Nephron progenitor cell (in vitro differentiated cells): ENCODE data around the gene PIGC.

Source experiments
- DNase-seq: peaks from one replicate; pipeline ENCODE4 v3.0.0; 2021
- H3K27ac Mint-ChIP-seq: 2 replicates; pipeline ENCODE4 v1.8.0; 2021; ENCODE audit warnings: mild to moderate bottlenecking, moderate library complexity, mixed read lengths
- H3K27me3 Mint-ChIP-seq: 2 replicates; pipeline ENCODE4 v1.8.0; 2021; ENCODE audit warnings: mild to moderate bottlenecking, low read depth, mixed read lengths; ENCODE audit not compliant: poor library complexity
- H3K36me3 Mint-ChIP-seq: 2 replicates; pipeline ENCODE4 v1.8.0; 2021; ENCODE audit warnings: low read depth, mixed read lengths
- H3K4me1 Mint-ChIP-seq: 2 replicates; pipeline ENCODE4 v1.8.0; 2021; ENCODE audit warnings: mixed read lengths
- H3K4me3 Mint-ChIP-seq: 2 replicates; pipeline ENCODE4 v1.8.0; 2021; ENCODE audit warnings: mild to moderate bottlenecking, moderate library complexity, mixed read lengths
- H3K9me3 Mint-ChIP-seq: 2 replicates; pipeline ENCODE4 v1.8.0; 2021; ENCODE audit warnings: mild to moderate bottlenecking, moderate library complexity, mixed read lengths
- TF ChIP-seq, protein P1 (sequence below): fragments of 200-600 bp; sonication (generic); IDR thresholded peaks from 2 replicates; pipeline ENCODE4 v1.5.0; 2021; ENCODE audit warnings: antibody characterized with exemption

The PIGC gene

DNA sequence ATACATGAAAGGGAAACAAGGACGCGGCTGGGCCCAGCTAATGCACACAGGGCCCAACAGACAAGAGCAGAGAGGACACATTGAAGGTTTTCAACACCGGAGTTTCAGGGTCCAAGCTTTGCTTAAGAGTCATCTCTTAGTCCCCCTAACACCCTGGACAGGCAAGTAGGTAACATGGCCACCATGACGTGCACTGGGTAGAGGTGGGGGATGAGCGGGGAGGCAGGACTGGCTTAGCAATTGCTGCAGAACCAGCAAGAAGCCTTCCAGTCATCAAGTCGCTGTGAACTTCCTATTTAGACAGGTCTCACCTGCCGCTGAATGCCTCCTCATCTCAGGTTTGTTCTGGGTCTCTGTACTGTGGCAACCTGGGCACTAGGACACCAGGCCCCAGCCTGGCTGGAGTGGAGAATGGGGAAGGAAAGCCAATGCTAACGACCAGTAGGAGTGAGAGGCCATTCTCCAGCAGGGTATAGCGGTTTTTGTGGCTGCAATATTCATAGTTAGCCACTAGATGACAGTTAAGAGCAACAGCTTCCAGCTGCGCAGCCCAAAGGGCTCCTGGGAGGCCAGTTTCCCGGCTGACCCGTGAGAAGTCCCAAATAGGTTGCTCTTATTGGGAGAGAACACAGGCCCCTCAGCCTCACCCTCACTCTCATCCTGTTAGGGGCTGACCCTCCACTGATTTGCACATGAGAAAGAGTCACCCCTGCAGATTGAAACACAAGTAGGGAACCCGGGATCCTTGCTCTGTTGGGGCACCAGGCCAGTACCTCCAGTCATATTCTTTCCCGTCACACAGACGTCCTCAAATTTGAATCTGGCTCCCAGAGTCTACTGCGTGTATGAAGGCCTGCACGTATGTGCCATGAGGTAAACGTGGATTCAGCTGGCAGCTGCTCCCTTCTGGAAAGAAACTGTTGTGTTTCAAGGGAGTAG is 6.0 kb upstream of the PIGC start:
- H3K4me1 Mint-ChIP-seq, result peaks cover 38% of the 10 kb centered on the region
- TF ChIP-seq, protein P1, sequence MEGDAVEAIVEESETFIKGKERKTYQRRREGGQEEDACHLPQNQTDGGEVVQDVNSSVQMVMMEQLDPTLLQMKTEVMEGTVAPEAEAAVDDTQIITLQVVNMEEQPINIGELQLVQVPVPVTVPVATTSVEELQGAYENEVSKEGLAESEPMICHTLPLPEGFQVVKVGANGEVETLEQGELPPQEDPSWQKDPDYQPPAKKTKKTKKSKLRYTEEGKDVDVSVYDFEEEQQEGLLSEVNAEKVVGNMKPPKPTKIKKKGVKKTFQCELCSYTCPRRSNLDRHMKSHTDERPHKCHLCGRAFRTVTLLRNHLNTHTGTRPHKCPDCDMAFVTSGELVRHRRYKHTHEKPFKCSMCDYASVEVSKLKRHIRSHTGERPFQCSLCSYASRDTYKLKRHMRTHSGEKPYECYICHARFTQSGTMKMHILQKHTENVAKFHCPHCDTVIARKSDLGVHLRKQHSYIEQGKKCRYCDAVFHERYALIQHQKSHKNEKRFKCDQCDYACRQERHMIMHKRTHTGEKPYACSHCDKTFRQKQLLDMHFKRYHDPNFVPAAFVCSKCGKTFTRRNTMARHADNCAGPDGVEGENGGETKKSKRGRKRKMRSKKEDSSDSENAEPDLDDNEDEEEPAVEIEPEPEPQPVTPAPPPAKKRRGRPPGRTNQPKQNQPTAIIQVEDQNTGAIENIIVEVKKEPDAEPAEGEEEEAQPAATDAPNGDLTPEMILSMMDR, result peak; percentile 85

DNA sequence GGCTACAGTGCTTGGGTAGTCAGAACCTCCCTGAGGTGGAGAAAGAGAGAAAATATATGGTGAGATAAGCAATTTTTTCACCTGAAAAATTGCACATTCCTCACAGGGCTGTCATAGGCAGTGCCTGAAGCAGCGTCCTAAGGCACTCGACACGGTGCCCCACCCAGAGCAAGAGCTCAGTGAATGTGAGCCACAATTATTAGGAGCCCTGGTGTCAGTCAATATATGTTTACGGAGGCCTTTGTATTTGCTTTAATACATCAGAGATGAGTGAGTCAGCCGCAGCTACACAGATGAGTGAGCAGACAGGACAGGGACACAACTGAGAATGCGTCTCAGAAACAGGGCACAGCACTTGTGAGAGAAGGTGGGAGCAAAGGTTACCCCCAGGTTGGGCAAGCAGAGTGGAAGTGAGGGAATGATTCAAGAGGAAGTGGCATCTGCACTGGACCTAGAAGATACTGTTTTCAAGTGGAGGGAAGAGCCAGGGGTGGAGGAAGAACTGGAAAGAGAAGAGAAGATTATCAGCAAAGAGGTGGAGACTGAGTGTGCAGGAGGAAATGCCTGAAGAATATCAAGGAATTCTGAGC is 5.2 kb upstream of the PIGC start:
- H3K27ac Mint-ChIP-seq, result no peak overlapping the region
- peaks cover 8% of the 10 kb centered on the region for H3K27me3 Mint-ChIP-seq
- H3K4me1 Mint-ChIP-seq, result peaks cover 43% of the 10 kb centered on the region

More for the DNA sequence above, 6.0 kb upstream of the PIGC start:
- peak; percentile 56 for DNase-seq
- Mint-ChIP-seq H3K27ac (no peak overlapping the region), H3K27me3 (peaks cover 8% of the 10 kb centered on the region), H3K9me3 (no peaks in the 10 kb centered on the region), H3K36me3 (no peaks in the 10 kb centered on the region), H3K4me3 (no peak overlapping the region)

DNA sequence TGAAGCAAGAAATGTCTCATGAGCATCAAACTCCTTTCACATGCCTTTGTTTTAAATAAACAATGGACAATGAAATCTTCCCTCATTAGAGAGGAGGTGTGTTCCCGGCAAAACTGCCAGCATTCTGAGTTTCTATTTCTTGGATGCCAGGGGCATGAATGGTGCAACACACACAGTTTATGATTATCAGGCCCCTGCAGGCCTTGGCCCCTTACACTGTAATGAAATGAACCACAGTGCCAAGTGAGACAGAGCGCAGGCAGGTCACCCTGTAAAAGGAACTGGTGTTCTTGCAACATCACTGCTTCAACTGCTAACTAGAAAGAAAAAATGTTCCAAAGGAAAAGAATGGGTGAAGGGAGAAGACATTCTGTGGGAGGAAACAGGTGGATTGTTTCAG is 3.8 kb upstream of the PIGC start:
- Mint-ChIP-seq H3K9me3 (no peaks in the 10 kb centered on the region), H3K27me3 (peaks cover 8% of the 10 kb centered on the region), H3K4me3 (no peak overlapping the region), H3K27ac (no peak overlapping the region), H3K4me1 (peaks cover 48% of the 10 kb centered on the region), H3K36me3 (peaks cover under 1% of the 10 kb centered on the region)
- TF ChIP-seq, protein P1, result no peak
- no peak for DNase-seq

More for the DNA sequence above, 5.2 kb upstream of the PIGC start:
- DNase-seq, result no peak
- H3K9me3 Mint-ChIP-seq, result no peaks in the 10 kb centered on the region
- TF ChIP-seq, protein P1, result no peak
- H3K36me3 Mint-ChIP-seq, result no peaks in the 10 kb centered on the region
- H3K4me3 Mint-ChIP-seq, result no peak overlapping the region

DNA sequence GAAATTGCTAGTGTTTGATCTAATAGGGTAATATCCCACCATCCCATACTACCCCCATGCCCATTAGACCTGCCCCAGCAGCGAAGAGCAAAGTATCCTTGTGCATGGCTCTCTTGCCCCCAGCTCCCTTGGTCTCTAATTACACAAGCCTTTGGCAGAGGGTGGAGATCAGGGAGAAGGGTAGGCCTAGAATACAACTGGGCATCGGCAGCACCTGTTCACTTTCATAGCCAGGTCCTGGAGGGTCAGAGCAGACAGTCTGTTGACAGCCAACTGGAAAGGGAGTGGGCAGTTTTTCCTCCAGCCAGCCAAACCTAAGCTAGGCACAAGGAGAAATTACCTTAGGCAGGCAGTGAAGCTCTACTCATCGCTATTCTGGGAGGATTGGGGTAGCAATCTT is 2.7 kb upstream of the PIGC start:
- TF ChIP-seq, protein P1, result no peak
- no peaks in the 10 kb centered on the region for H3K9me3 Mint-ChIP-seq
- H3K4me1 Mint-ChIP-seq, result peaks cover 52% of the 10 kb centered on the region
- no peak for DNase-seq
- peaks cover 11% of the 10 kb centered on the region for H3K36me3 Mint-ChIP-seq
- no peak overlapping the region for H3K4me3 Mint-ChIP-seq
- peaks cover 8% of the 10 kb centered on the region for H3K27me3 Mint-ChIP-seq
- H3K27ac Mint-ChIP-seq, result no peak overlapping the region

DNA sequence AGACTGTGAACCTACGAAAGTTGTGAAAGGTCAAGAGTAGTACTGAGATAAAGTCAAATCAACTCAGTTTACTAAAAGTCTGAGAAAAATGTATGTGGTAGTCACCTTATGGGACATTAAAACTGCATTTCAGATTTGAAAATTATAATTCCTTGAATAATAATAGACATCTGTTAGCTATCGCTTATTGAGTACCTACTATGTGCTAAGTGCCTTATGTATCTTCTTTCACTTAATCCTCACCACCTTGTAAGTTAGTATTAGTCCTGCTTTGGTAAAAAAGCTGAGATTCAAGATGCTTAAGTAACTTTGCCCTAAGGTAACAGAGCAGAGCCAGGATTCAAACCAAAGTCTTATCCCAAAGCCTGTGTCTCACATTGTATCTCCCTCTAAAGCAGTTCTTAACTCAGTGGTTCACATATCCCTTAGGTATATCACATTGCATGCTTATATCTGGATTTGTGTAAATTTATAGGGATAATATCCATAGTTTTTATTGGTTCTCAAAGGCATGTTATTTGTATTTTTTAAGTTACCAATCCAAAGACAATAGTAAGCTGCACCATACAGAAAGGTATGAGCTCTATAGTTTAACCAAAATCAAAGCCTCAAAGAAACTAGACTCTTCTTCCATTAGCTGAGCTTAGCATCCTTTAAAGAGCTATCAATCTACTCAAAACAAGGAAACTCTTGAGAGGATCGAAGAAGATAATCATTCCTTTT is 865 bp downstream of the PIGC start:
- TF ChIP-seq, protein P1, result no peak
- H3K27ac Mint-ChIP-seq, result no peak overlapping the region
- peaks cover 4% of the 10 kb centered on the region for H3K9me3 Mint-ChIP-seq
- H3K36me3 Mint-ChIP-seq, result peaks cover 36% of the 10 kb centered on the region
- peaks cover 27% of the 10 kb centered on the region for H3K4me1 Mint-ChIP-seq
- DNase-seq, result no peak
- peaks cover 4% of the 10 kb centered on the region for H3K27me3 Mint-ChIP-seq
- peak overlapping the region; percentile 93 for H3K4me3 Mint-ChIP-seq
